ENCODE results near the gene MARVELD1. TPM values are rescaled to one million over a fixed set of nuclear protein-coding genes. Genes with fewer than 3 reads are reported as not detected.

MARVELD1 gene
- total and polyA plus RNA-seq, 3 donors from 2014 or later = 8.7 to 21.9 (median 13.6) TPM

DNA sequence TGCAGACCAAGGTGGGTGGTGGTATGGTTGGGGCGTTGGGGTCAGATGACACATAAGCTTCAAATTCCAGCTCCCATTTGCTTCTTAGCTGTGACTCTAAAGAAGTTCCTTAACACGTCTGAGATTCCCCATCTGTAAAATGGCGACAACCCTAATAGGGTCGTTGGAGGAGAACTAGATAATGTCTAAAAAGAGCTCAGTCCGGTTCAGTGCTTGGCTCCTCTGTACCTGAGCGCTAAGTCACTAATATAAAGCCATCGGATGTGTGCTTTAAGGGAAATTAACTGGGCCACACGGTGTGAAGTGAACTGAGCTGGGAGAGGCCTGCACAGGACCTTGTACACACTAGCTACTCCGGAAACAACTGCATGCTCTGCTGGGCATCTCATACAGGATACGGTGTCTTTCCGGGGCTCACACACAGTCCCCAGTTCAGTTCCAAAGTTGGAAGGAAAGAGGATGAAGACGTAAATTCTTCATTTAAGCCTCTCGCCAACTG, 22.9 kb downstream of the MARVELD1 start:
- intact Hi-C loops (cut with DNase I; ENCODE audit: low total_unique reads) = loop anchor here (10.0 kb wide), 1 partner anchor 52 kb away; the partner anchor contains the start of gene AVPI1
- no peaks in the 10 kb centered on the region for H3K36me3 ChIP-seq (ENCODE audit: low read depth, missing control alignments)
- peak overlapping the region; percentile 82 to 97 for H3K4me3 ChIP-seq
- no peaks in the 10 kb centered on the region for H3K9me3 ChIP-seq
- no peak for DNase-seq
- H3K27me3 ChIP-seq = no peaks in the 10 kb centered on the region
- TF ChIP-seq, protein P1, sequence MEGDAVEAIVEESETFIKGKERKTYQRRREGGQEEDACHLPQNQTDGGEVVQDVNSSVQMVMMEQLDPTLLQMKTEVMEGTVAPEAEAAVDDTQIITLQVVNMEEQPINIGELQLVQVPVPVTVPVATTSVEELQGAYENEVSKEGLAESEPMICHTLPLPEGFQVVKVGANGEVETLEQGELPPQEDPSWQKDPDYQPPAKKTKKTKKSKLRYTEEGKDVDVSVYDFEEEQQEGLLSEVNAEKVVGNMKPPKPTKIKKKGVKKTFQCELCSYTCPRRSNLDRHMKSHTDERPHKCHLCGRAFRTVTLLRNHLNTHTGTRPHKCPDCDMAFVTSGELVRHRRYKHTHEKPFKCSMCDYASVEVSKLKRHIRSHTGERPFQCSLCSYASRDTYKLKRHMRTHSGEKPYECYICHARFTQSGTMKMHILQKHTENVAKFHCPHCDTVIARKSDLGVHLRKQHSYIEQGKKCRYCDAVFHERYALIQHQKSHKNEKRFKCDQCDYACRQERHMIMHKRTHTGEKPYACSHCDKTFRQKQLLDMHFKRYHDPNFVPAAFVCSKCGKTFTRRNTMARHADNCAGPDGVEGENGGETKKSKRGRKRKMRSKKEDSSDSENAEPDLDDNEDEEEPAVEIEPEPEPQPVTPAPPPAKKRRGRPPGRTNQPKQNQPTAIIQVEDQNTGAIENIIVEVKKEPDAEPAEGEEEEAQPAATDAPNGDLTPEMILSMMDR (IDR thresholded peaks at IDR 0.05) = no peak
- TF ChIP-seq POLR2A (IDR thresholded peaks at IDR 0.05) = no peak
- peak overlapping the region in 1 of 2 donors; percentile 78 for H3K27ac ChIP-seq
- 45 to 49% methylated on average over 13 of the region's 13 CpGs for WGBS, 2 donors
- peaks cover 10% of the 10 kb centered on the region for H3K4me1 ChIP-seq

DNA sequence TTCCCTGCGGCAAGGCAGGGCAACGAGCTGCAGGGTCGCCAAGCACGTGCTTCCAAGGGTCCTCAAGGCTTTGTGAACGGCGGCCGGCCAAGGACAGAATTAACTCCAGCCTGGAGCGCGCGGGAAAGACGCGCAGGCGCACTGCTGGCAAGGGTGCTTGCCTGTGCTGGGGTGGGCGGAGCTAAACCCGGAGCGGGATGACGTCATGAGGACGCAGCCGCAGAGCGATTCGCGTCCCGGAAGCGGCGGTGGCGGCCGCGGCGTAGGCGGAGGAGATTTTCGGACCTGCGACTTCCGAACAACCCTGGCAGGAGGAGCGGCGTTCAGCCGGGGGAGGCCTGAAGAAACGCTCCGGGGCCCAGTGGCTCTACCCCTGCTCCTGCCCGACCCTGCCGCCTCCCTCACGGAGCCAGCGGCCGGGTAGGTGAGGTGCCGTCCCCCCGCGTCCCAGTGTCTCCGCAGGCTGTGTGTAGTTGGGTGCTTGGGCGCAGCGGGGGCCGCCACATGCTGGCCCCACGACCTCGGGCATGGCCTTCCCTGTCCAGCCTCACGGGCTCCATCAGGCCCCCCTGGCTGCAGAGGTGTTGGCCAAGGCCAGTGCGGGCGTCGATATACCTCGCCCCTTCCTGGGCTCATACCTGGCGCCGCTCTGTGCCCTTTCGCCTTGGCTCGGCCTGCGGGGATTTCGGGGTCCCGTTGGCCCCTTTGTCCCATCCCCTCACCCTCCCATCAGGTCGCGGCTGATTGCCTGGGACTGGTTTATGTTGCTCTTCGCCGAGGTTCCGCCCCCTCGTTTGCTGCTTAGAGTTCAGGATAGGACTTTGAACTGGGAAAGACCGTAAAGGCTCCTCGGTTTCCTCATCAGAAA, 23.6 kb downstream of the MARVELD1 start, which contains the start of gene ZFYVE27:
ZFYVE27 (plus strand) TSS at position 227 of the 868 bp plus-strand sequence. CDS start 1,350 bp downstream, outside the sequence.
- H3K36me3 ChIP-seq (ENCODE audit: low read depth, missing control alignments) = no peaks in the 10 kb centered on the region
- peak; percentile 96 for DNase-seq
- TF ChIP-seq POLR2A (IDR thresholded peaks at IDR 0.05) = peak; percentile 80
- TF ChIP-seq, protein P1 (IDR thresholded peaks at IDR 0.05) = no peak
- H3K4me1 ChIP-seq = peaks cover 10% of the 10 kb centered on the region
- no peaks in the 10 kb centered on the region for H3K9me3 ChIP-seq
- peak within 1 kb of the TSS; percentile 82 to 97 for H3K4me3 ChIP-seq
- peak within 1 kb of the TSS; percentile 78 to 90 for H3K27ac ChIP-seq
- no peaks in the 10 kb centered on the region for H3K27me3 ChIP-seq
- 0 to 1% methylated on average over 5 to 70 of the region's 72 CpGs for WGBS, 2 donors
- intact Hi-C loops (cut with DNase I; ENCODE audit: low total_unique reads) = loop anchor here (10.0 kb wide), 1 partner anchor 52 kb away; the partner anchor contains the start of gene AVPI1

DNA sequence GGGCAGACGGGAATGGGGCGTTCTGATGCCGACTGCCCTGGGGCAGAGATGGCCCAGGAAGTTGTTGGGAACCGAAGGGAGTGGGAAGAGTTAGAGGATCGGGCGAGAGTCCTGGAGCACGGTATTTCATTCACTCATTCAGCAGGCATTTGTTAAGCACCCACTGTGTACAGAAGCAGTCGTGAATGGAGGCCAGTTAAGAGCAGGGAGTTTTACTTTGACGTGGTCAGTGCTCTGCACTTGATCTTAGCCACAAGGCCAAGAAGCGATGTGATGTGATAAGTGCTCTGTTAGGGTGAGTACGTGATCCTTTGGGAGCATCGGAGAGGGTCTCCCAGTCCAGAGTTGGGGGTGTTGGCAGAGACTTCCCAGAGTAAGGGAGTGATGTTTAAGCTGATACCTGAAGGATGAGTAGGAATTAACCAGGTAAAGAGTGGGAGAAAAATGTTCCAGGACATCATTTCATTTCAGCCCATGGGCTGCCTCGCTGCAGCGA, 24.3 kb downstream of the MARVELD1 start:
- Histone ChIP-seq H3K27ac (peak overlapping the region; percentile 78 to 90), H3K36me3 (ENCODE audit: low read depth, missing control alignments) (no peaks in the 10 kb centered on the region), H3K9me3 (no peaks in the 10 kb centered on the region), H3K4me1 (peaks cover 12% of the 10 kb centered on the region), H3K4me3 (peak overlapping the region; percentile 82 to 97), H3K27me3 (no peaks in the 10 kb centered on the region)
- 17 to 26% methylated on average over 14 of the region's 14 CpGs for WGBS, 2 donors
- intact Hi-C loops (cut with DNase I; ENCODE audit: low total_unique reads) = loop anchor here (10.0 kb wide), 1 partner anchor 53 kb away; the partner anchor contains the start of gene AVPI1
- DNase-seq = no peak
- TF ChIP-seq, protein P1 (IDR thresholded peaks at IDR 0.05) = no peak
- TF ChIP-seq POLR2A (IDR thresholded peaks at IDR 0.05) = no peak

DNA sequence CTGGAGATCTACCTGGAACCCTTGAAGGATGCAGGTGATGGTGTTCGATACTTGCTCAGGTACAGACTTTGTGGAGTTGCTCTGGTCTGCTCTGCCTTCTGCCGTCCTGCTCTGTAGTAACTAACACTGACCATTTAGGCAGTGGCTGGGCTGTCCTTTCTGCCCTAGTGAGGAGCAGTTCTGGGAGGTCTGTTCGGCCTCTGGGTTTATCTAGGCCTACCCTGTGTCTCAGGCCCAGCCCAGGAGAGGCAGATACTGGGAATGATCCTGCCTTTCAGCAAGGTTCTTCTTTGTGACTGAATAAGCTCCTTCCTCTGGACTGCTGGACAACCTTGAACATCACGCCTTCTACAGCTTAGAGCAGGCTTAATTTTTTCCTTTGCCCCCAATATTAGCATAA, 25.1 kb downstream of the MARVELD1 start:
- Histone ChIP-seq H3K4me1 (peaks cover 16% of the 10 kb centered on the region), H3K4me3 (peak overlapping the region in 1 of 2 donors; percentile 97), H3K27me3 (no peaks in the 10 kb centered on the region), H3K27ac (no peak overlapping the region), H3K36me3 (ENCODE audit: low read depth, missing control alignments) (no peaks in the 10 kb centered on the region), H3K9me3 (no peaks in the 10 kb centered on the region)
- WGBS, 2 donors = 79 to 89% methylated on average over 4 of the region's 4 CpGs
- DNase-seq = no peak
- TF ChIP-seq POLR2A (IDR thresholded peaks at IDR 0.05) = no peak
- TF ChIP-seq, protein P1 (IDR thresholded peaks at IDR 0.05) = no peak
- intact Hi-C loops (cut with DNase I; ENCODE audit: low total_unique reads) = loop anchor here (10.0 kb wide), 1 partner anchor 54 kb away; the partner anchor contains the start of gene AVPI1

Data from testis (tissue), 3 donors.